NCI-H2196 (cell line): ENCODE data around the gene MAGI1.

Experiments used
- DNase-seq: peaks from one replicate; lab custom pipeline; 2025; ENCODE audit not compliant: unreplicated experiment; lab: John Stamatoyannopoulos, UW

The MAGI1 gene

GRCh38 chr3:65400899-65401298, 637.8 kb downstream of the MAGI1 start:
- DNase-seq, result no peak

- no peak for DNase-seq
These were observed 639.8 kb downstream of the MAGI1 start for GRCh38 chr3:65398953-65399352.

GRCh38 chr3:65396078-65396477, 642.6 kb downstream of the MAGI1 start:
- DNase-seq, result no peak

- no peak for DNase-seq
These were observed 647.6 kb downstream of the MAGI1 start for GRCh38 chr3:65391068-65391467.

GRCh38 chr3:65385805-65386204, 652.9 kb downstream of the MAGI1 start:
- no peak for DNase-seq

GRCh38 chr3:65381496-65382010, 657.2 kb downstream of the MAGI1 start:
- DNase-seq, result no peak

- DNase-seq, result no peak
These were observed 659.5 kb downstream of the MAGI1 start for GRCh38 chr3:65379223-65379622.

- DNase-seq, result no peak
These were observed 661.1 kb downstream of the MAGI1 start for GRCh38 chr3:65377637-65378036.

- DNase-seq, result no peak
These were observed 662.3 kb downstream of the MAGI1 start for GRCh38 chr3:65376426-65376825.

- DNase-seq, result no peak
These were observed 667.7 kb downstream of the MAGI1 start for GRCh38 chr3:65371053-65371452.

- no peak for DNase-seq
These were observed 669.9 kb downstream of the MAGI1 start for GRCh38 chr3:65368866-65369265.

- DNase-seq, result no peak
These were observed 676.0 kb downstream of the MAGI1 start for GRCh38 chr3:65362688-65363087.

- no peak for DNase-seq
These were observed 677.3 kb downstream of the MAGI1 start for GRCh38 chr3:65361448-65361847.

GRCh38 chr3:65356331-65357248, 682.1 kb downstream of the MAGI1 start:
- no peak for DNase-seq

- DNase-seq, result no peak
These were observed 683.8 kb downstream of the MAGI1 start for GRCh38 chr3:65354880-65355279.

GRCh38 chr3:65352951-65353350, 685.8 kb downstream of the MAGI1 start:
- no peak for DNase-seq

GRCh38 chr3:65351753-65352152, 687.0 kb downstream of the MAGI1 start:
- DNase-seq, result no peak

- DNase-seq, result no peak
These were observed 687.8 kb downstream of the MAGI1 start for GRCh38 chr3:65350801-65351476.

- no peak for DNase-seq
These were observed 690.2 kb downstream of the MAGI1 start for GRCh38 chr3:65348398-65348995.

- DNase-seq, result no peak
These were observed 691.6 kb downstream of the MAGI1 start for GRCh38 chr3:65347166-65347565.

- DNase-seq, result no peak
These were observed 693.9 kb downstream of the MAGI1 start for GRCh38 chr3:65344846-65345245.

- no peak for DNase-seq
These were observed 694.3 kb downstream of the MAGI1 start for GRCh38 chr3:65344444-65344843.
